IPS DF 6.9 (cell line): Measurements from ENCODE around the gene SELENOF.
A peak's percentile ranks its signal among the peaks of the same experiment; 100 is the strongest.

Experiments
- DNase-seq: peaks from one replicate; pipeline ENCODE4 v3.0.0-alpha.2; 2013; ENCODE audit warnings: low read depth, low spot score
- H3K27ac ChIP-seq: one replicate; pipeline ENCODE4 v1.5.1; 2013; ENCODE audit warnings: low read length, control low read depth
- H3K27me3 ChIP-seq: 2 replicates; pipeline ENCODE4 v1.6.1; 2013; ENCODE audit warnings: mild to moderate bottlenecking, low read length; ENCODE audit not compliant: control insufficient read depth, insufficient read depth
- H3K36me3 ChIP-seq: 2 replicates; pipeline ENCODE4 v1.6.1; 2013; ENCODE audit warnings: low read length; ENCODE audit not compliant: control insufficient read depth, insufficient read depth
- H3K4me1 ChIP-seq: 2 replicates; pipeline ENCODE4 v1.6.1; 2013; ENCODE audit warnings: low read length; ENCODE audit not compliant: control insufficient read depth, insufficient read depth
- H3K4me3 ChIP-seq: 2 replicates; pipeline ENCODE4 v1.5.1; 2013; ENCODE audit warnings: mild to moderate bottlenecking, low read length
- H3K9me3 ChIP-seq: 2 replicates; pipeline ENCODE4 v1.6.1; 2013; ENCODE audit warnings: low read length, inconsistent platforms; ENCODE audit not compliant: control insufficient read depth, insufficient read depth
- WGBS: extraction: QIAGEN DNeasy Blood & Tissue Kit; methylation state at CpG from one replicate; pipeline ENCODE4 v1.1.7; 2013; ENCODE audit warnings: mixed read lengths, missing lambda C conversion rate; ENCODE audit not compliant: insufficient read length, insufficient coverage; 5-methylcytosine and 5-hydroxymethylcytosine counted together

The SELENOF gene

DNA sequence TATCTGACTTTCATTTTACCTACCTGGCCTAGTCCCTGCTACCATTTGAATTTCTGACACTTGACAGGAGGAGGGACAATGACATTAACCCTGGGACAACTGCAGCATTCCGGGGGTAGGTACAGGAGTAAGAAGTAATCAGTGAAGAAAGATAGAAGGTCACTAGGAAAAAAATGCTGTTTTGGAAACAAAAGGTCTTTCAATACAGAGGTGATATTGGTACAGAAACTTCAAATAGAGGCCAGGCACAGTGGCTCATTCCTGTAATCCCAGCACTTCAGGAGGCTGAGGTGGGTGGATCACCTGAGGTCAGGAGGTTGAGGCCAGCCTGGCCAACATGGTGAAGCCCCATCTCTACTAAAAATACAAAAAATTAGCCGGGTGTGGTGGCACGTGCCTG lies 68.4 kb downstream of the SELENOF start:
- WGBS, result no CpG with 5 or more reads among the region's 3 CpGs
- H3K27ac ChIP-seq, result no peak overlapping the region
- DNase-seq, result no peak

DNA sequence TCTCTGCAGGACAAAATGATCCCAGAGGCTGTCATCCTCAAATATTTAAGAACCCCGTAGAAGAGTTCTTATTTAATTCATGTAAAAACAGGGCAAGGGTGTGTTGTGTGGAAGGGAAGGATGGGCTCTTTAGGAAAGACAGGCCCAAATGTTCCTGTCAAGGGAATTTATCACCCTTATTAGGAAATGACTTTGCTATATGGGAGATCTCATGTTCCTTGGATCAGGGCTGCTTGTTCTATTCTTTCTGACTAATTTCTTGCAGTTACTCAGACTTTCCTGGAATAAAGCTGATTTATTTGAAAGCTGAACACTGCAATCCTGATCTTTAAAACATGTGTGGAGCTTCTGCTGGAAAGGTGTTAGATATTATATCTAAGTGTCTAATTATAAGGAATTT lies 72.8 kb downstream of the SELENOF start:
- no CpG with 5 or more reads among the region's 1 CpG for WGBS
- no peak overlapping the region for H3K27ac ChIP-seq
- H3K36me3 ChIP-seq, result no peaks in the 10 kb centered on the region
- no peaks in the 10 kb centered on the region for H3K4me1 ChIP-seq
- DNase-seq, result no peak
- H3K9me3 ChIP-seq, result no peaks in the 10 kb centered on the region
- no peaks in the 10 kb centered on the region for H3K27me3 ChIP-seq
- no peak overlapping the region for H3K4me3 ChIP-seq

More for the DNA sequence above, 68.4 kb downstream of the SELENOF start:
- no peaks in the 10 kb centered on the region for H3K36me3 ChIP-seq
- H3K4me1 ChIP-seq, result no peaks in the 10 kb centered on the region
- H3K4me3 ChIP-seq, result no peak overlapping the region
- H3K9me3 ChIP-seq, result no peaks in the 10 kb centered on the region
- H3K27me3 ChIP-seq, result no peaks in the 10 kb centered on the region

DNA sequence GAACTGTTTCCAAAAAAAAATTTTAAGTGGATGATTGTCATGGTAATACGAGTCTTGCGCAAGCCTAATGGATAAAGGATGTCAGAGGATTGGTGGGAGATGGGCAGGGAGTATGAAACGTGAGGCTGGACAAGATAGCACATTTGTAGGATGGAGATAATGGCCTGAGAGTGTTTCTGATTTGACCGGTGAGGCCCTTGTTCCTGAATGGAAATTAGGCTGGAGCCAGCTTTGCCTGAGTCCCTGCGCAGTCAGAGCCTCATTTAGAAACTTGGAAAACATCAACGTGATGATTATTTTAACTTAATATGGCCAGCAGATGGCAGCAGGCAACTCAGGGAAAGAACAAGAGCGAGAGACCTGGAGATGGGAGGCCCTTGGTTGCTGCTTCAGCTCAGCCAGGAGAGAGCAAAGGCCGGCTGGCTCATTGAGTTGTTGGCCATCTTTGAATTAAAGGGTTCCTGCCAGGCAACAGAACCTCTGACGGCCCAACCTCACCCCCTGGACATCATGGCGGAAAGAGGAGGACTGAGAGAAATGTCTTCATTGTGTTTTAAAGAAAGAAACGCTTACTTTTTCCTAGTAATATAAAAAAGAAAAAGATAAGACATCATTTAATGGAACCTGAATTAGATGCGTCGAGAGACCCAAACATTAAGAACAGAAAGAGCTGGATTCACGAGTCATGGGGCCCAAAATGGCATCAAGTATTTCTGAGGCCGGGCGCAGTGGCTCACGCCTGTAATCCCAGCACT lies 80.3 kb downstream of the SELENOF start:
- no peaks in the 10 kb centered on the region for H3K9me3 ChIP-seq
- no peak overlapping the region for H3K4me3 ChIP-seq
- no peaks in the 10 kb centered on the region for H3K4me1 ChIP-seq
- no peak overlapping the region for H3K27ac ChIP-seq
- no peaks in the 10 kb centered on the region for H3K27me3 ChIP-seq
- peak; percentile 91 for DNase-seq
- WGBS, result no CpG with 5 or more reads among the region's 17 CpGs
- H3K36me3 ChIP-seq, result no peaks in the 10 kb centered on the region

DNA sequence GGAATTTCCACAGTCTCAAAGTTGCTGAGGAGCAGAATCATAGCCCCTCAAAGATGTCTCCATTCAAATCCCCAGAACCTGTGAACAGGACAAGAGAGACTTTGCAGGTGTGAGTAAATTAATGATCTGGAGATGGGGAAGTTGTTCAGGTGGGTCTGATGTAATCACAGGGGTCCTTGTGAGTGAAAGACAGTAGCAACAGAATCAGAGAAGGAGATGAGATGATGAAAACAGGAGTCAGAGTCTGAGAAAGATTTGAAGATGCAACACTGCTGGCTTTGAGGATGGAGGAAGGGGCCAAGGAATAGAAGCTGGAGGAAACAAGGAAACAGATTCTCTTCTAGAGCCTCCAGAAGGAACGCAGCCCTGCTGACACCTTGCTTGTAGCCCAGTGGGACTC lies 81.5 kb downstream of the SELENOF start:
- no peaks in the 10 kb centered on the region for H3K27me3 ChIP-seq
- H3K27ac ChIP-seq, result no peak overlapping the region
- no peaks in the 10 kb centered on the region for H3K9me3 ChIP-seq
- DNase-seq, result no peak
- no CpG with 5 or more reads among the region's 1 CpG for WGBS
- H3K36me3 ChIP-seq, result no peaks in the 10 kb centered on the region
- no peaks in the 10 kb centered on the region for H3K4me1 ChIP-seq
- H3K4me3 ChIP-seq, result no peak overlapping the region

DNA sequence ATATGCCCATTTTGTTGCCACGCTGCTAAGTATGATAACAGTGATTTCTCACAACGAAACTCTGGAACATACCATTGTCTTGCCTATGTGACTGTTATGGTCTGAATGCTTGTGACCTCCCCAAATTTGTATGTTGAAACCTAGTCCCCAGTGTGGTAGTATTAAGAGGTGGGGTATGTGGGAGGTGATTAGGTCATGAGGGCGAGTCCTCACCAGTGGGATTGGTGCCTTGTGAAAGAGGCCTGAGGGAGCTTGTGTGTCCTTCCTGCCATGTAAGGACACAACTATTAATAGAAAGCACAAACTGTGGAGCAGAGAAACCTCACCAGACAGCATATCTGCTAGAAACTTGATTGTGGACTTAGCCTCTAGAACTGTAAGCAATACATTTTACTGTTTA lies 84.6 kb downstream of the SELENOF start:
- H3K4me3 ChIP-seq, result no peak overlapping the region
- no peaks in the 10 kb centered on the region for H3K4me1 ChIP-seq
- H3K36me3 ChIP-seq, result no peaks in the 10 kb centered on the region
- no CpG with 5 or more reads among the region's 3 CpGs for WGBS
- no peak for DNase-seq
- H3K27me3 ChIP-seq, result no peaks in the 10 kb centered on the region
- H3K27ac ChIP-seq, result no peak overlapping the region
- no peaks in the 10 kb centered on the region for H3K9me3 ChIP-seq

DNA sequence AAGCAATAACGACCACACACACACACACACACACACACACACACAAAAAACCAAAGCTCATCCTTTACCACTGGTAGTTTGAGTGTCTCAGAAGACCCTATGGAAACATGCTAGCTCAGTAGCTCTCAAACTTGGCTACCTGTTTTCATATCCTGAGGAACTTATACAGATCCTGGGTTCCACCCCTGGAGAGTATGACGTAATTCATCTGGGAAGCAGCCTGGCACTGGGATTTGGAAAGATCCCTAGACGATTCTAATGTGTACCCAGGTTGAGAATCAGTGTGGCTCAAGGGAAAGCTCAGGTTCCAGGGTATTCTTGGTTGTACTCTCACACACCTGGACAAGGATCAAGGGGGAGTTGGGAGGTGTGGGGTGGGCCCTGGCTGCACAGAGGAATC lies 85.9 kb downstream of the SELENOF start:
- H3K36me3 ChIP-seq, result no peaks in the 10 kb centered on the region
- no CpG with 5 or more reads among the region's 3 CpGs for WGBS
- H3K9me3 ChIP-seq, result no peaks in the 10 kb centered on the region
- H3K4me3 ChIP-seq, result no peak overlapping the region
- no peaks in the 10 kb centered on the region for H3K4me1 ChIP-seq
- no peak for DNase-seq
- no peaks in the 10 kb centered on the region for H3K27me3 ChIP-seq
- H3K27ac ChIP-seq, result no peak overlapping the region

DNA sequence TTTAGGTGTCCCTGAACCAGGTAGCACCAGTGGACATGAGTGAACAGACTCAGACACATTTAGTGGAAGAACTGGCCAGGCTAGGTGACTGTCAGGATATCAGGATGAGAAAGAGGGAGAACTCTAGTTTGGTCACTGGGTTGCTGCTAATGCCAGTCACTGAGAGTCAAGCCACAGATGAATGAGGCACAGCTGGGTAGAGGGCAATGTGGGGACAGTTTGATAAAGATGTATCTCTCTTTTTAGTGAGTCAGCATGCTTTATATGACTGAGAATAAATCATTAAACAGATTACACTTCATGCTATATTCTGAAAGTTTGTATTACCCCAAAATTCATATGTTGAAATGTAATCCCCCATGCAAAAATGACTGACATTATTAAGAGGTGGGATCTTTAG lies 87.1 kb downstream of the SELENOF start:
- Histone ChIP-seq H3K27me3 (no peaks in the 10 kb centered on the region), H3K27ac (no peak overlapping the region), H3K9me3 (no peaks in the 10 kb centered on the region), H3K4me1 (0 out of 2 replicates have a peak, but pooled peaks cover 2% of the 10 kb centered on the region), H3K36me3 (no peaks in the 10 kb centered on the region), H3K4me3 (no peak overlapping the region)
- DNase-seq, result no peak

DNA sequence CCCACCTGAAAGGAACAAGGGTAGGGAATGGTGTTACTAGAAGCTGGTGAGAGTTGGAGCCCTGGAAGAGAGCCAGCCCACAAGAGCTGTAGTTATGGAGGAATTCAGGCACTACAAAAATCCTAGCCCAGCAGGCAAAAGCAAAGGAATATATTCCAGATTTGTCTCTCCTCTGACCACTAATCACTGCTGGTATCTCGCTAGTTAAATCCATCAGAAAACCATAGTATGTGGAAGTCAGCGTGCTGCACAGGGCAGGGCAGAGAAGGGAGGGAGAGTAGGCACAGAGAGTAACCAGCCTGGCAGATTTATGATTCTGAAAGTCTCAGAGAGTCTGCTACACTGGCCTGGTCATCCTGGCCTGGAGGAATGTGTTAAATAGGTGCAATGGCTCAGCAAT lies 88.6 kb downstream of the SELENOF start:
- Histone ChIP-seq H3K9me3 (no peaks in the 10 kb centered on the region), H3K36me3 (no peaks in the 10 kb centered on the region), H3K27ac (no peak overlapping the region), H3K4me1 (0 out of 2 replicates have a peak, but pooled peaks cover 2% of the 10 kb centered on the region), H3K27me3 (no peaks in the 10 kb centered on the region), H3K4me3 (no peak overlapping the region)
- DNase-seq, result no peak
- WGBS, result no CpG with 5 or more reads among the region's 2 CpGs

DNA sequence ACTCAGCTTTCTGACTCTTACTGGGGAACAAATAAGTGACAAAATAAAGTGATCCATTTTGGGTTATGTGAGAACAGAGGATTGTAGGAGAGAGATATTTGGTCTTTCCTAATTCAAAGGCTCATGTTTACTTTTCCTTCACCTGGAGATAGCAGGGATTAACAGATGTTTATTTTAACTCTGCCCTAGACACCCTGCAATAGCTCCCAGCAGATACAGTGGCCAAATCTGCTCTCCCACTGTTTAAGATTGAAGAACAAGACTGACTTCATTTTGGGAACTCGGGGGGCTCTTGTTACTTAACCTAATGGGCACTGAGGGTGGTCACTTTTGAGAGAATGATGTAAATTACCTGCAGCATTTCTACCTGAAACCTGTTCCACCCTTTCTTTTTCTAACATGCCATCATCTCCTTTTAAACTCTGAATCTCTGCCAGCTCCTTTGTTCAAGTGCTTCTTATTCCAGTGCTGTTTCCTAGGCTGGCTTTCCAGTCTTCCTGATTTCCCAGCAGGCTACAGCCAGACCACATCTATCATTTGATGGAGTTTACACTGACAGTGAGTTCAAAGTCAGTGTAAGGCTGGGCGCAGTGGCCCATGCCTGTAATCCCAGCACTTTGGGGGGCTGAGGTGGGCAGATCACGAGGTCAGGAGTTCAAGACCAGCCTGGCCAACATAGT lies 90.0 kb downstream of the SELENOF start:
- no peaks in the 10 kb centered on the region for H3K9me3 ChIP-seq
- 0 out of 2 replicates have a peak, but pooled peaks cover 2% of the 10 kb centered on the region for H3K4me1 ChIP-seq
- DNase-seq, result no peak
- no peaks in the 10 kb centered on the region for H3K36me3 ChIP-seq
- WGBS, result no CpG with 5 or more reads among the region's 3 CpGs
- H3K27ac ChIP-seq, result no peak overlapping the region
- H3K4me3 ChIP-seq, result no peak overlapping the region
- H3K27me3 ChIP-seq, result no peaks in the 10 kb centered on the region

DNA sequence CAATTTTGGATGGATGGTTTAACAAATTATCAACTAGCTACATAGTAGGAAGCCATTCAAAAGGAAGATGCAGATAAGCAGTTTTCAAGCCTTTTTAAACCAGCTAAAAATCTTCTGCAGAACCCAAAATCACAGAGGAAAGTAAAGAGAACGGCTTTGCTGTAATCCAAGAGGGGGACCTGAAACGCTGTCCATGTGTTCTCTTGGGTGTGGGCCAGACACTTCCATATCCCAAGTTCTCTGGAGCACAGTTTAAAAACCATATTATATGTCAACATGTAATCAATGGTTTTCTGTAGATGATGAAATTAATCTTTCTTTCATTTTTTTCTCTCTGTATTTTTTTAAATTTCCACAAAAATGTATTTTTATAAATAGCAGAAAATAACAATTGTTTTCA lies 90.5 kb downstream of the SELENOF start:
- Histone ChIP-seq H3K36me3 (no peaks in the 10 kb centered on the region), H3K27ac (no peak overlapping the region), H3K27me3 (no peaks in the 10 kb centered on the region), H3K9me3 (no peaks in the 10 kb centered on the region), H3K4me3 (no peak overlapping the region), H3K4me1 (0 out of 2 replicates have a peak, but pooled peaks cover 2% of the 10 kb centered on the region)
- DNase-seq, result no peak
- no CpG with 5 or more reads among the region's 2 CpGs for WGBS

DNA sequence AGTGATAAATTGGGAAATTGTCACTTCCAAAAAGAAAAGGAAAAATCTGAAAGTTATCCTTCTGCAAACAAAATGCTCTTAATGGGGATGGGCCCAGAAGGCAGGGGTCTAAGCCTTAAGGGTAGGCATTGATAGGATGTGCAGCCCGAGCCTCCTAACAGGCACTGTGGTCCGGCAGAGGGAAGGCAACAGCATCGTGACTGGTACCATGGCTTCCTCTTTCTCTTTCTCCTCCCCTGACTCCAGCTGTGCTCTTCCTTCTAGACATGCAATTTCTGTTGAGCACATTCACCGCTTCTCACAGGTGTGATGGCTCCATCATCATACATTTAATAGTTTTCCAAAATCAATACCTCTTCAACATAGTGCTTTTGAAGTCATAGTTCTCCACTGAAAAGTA lies 91.5 kb downstream of the SELENOF start:
- no peak for DNase-seq
- H3K27ac ChIP-seq, result no peak overlapping the region
- no peaks in the 10 kb centered on the region for H3K9me3 ChIP-seq
- H3K27me3 ChIP-seq, result no peaks in the 10 kb centered on the region
- H3K4me1 ChIP-seq, result 0 out of 2 replicates have a peak, but pooled peaks cover 2% of the 10 kb centered on the region
- no peak overlapping the region for H3K4me3 ChIP-seq
- no peaks in the 10 kb centered on the region for H3K36me3 ChIP-seq
- WGBS, result no CpG with 5 or more reads among the region's 4 CpGs
